Skeletal muscle satellite cell (primary cell): ENCODE data around the gene EMC1.
A peak's percentile ranks its signal among the peaks of the same experiment; 100 is the strongest.
"Not testable (repeated sequence)": the region's sequence is repeated elsewhere in the genome, so short reads cannot be mapped to it uniquely, and the experiment has no call there.

Experiments
- H3K27me3 ChIP-seq: 2 replicates; pipeline ENCODE4 v1.7.0; 2013; ENCODE audit warnings: low read length; ENCODE audit not compliant: control insufficient read depth, insufficient read depth
- H3K36me3 ChIP-seq: 2 replicates; pipeline ENCODE4 v1.7.0; 2013; ENCODE audit warnings: mild to moderate bottlenecking, control low read depth, low read length; ENCODE audit not compliant: insufficient read depth
- H3K4me1 ChIP-seq: 2 replicates; pipeline ENCODE4 v1.7.0; 2013; ENCODE audit warnings: low read length; ENCODE audit not compliant: control insufficient read depth, insufficient read depth
- H3K4me2 ChIP-seq: 2 replicates; pipeline ENCODE4 v1.7.0; 2013; ENCODE audit warnings: mild to moderate bottlenecking, low read length
- H3K4me3 ChIP-seq: 2 replicates; pipeline ENCODE4 v1.7.0; 2013; ENCODE audit warnings: low read length
- H3K9ac ChIP-seq: 2 replicates; pipeline ENCODE4 v1.7.0; 2013; ENCODE audit warnings: mild to moderate bottlenecking, low read depth, low read length, moderate library complexity
- H3K9me3 ChIP-seq: replicated peaks from 2 replicates; pipeline ENCODE4 v1.7.0; 2013; ENCODE audit warnings: mild to moderate bottlenecking, control low read depth, low read length

EMC1 gene

GRCh38 chr1:19229229-19229628 lies 22.1 kb downstream of the EMC1 start:
- H3K9ac ChIP-seq, result no peak overlapping the region
- no peaks in the 10 kb centered on the region for H3K27me3 ChIP-seq
- no peak overlapping the region for H3K4me2 ChIP-seq
- no peaks in the 10 kb centered on the region for H3K9me3 ChIP-seq
- H3K4me1 ChIP-seq, result peaks cover 5% of the 10 kb centered on the region
- no peak overlapping the region for H3K4me3 ChIP-seq
- H3K36me3 ChIP-seq, result peaks cover 68% of the 10 kb centered on the region

GRCh38 chr1:19222979-19223824 lies 28.1 kb downstream of the EMC1 start:
- no peaks in the 10 kb centered on the region for H3K9me3 ChIP-seq
- H3K27me3 ChIP-seq, result no peaks in the 10 kb centered on the region
- H3K36me3 ChIP-seq, result peaks cover 81% of the 10 kb centered on the region
- no peak overlapping the region for H3K9ac ChIP-seq
- no peak overlapping the region for H3K4me3 ChIP-seq
- H3K4me1 ChIP-seq, result no peaks in the 10 kb centered on the region
- no peak overlapping the region for H3K4me2 ChIP-seq

- no peaks in the 10 kb centered on the region for H3K4me1 ChIP-seq
- H3K36me3 ChIP-seq, result peaks cover 87% of the 10 kb centered on the region
- no peak overlapping the region for H3K9ac ChIP-seq
- no peak overlapping the region for H3K4me3 ChIP-seq
- H3K4me2 ChIP-seq, result no peak overlapping the region
- no peaks in the 10 kb centered on the region for H3K27me3 ChIP-seq
- H3K9me3 ChIP-seq, result no peaks in the 10 kb centered on the region
Measured at GRCh38 chr1:19222573-19222972, 28.8 kb downstream of the EMC1 start.

- no peaks in the 10 kb centered on the region for H3K27me3 ChIP-seq
- H3K9me3 ChIP-seq, result no peaks in the 10 kb centered on the region
- H3K36me3 ChIP-seq, result peaks cover 79% of the 10 kb centered on the region
- no peaks in the 10 kb centered on the region for H3K4me1 ChIP-seq
- H3K4me2 ChIP-seq, result no peak overlapping the region
- H3K9ac ChIP-seq, result no peak overlapping the region
- no peak overlapping the region for H3K4me3 ChIP-seq
Measured at GRCh38 chr1:19220991-19221390, 30.3 kb downstream of the EMC1 start.

GRCh38 chr1:19220080-19220846 lies 31.1 kb downstream of the EMC1 start:
- Histone ChIP-seq H3K36me3 (peaks cover 81% of the 10 kb centered on the region), H3K9me3 (no peaks in the 10 kb centered on the region), H3K9ac (no peak overlapping the region), H3K27me3 (no peaks in the 10 kb centered on the region), H3K4me3 (no peak overlapping the region), H3K4me1 (no peaks in the 10 kb centered on the region), H3K4me2 (no peak overlapping the region)

- H3K4me3 ChIP-seq, result no peak overlapping the region
- no peaks in the 10 kb centered on the region for H3K9me3 ChIP-seq
- H3K4me2 ChIP-seq, result no peak overlapping the region
- H3K36me3 ChIP-seq, result peaks cover 80% of the 10 kb centered on the region
- H3K4me1 ChIP-seq, result no peaks in the 10 kb centered on the region
- no peaks in the 10 kb centered on the region for H3K27me3 ChIP-seq
- H3K9ac ChIP-seq, result no peak overlapping the region
Measured at GRCh38 chr1:19219451-19219850, 31.9 kb downstream of the EMC1 start.

- peaks cover 59% of the 10 kb centered on the region for H3K36me3 ChIP-seq
- not testable (repeated sequence) for H3K27me3 ChIP-seq, H3K4me1 ChIP-seq, H3K4me3 ChIP-seq, H3K9me3 ChIP-seq, H3K9ac ChIP-seq, H3K4me2 ChIP-seq
Measured at GRCh38 chr1:19216585-19216984, 34.7 kb downstream of the EMC1 start.

GRCh38 chr1:19213580-19213979 lies 37.7 kb downstream of the EMC1 start:
- Histone ChIP-seq H3K36me3 (peaks cover 29% of the 10 kb centered on the region), H3K27me3 (no peaks in the 10 kb centered on the region), H3K9ac (no peak overlapping the region), H3K4me1 (peaks cover 7% of the 10 kb centered on the region), H3K4me2 (no peak overlapping the region), H3K9me3 (no peaks in the 10 kb centered on the region), H3K4me3 (no peak overlapping the region)

GRCh38 chr1:19212167-19212566 lies 39.2 kb downstream of the EMC1 start:
- H3K27me3 ChIP-seq, result no peaks in the 10 kb centered on the region
- peaks cover 20% of the 10 kb centered on the region for H3K36me3 ChIP-seq
- H3K4me2 ChIP-seq, result no peak overlapping the region
- H3K4me3 ChIP-seq, result no peak overlapping the region
- peaks cover 14% of the 10 kb centered on the region for H3K4me1 ChIP-seq
- no peaks in the 10 kb centered on the region for H3K9me3 ChIP-seq
- no peak overlapping the region for H3K9ac ChIP-seq

DNA sequence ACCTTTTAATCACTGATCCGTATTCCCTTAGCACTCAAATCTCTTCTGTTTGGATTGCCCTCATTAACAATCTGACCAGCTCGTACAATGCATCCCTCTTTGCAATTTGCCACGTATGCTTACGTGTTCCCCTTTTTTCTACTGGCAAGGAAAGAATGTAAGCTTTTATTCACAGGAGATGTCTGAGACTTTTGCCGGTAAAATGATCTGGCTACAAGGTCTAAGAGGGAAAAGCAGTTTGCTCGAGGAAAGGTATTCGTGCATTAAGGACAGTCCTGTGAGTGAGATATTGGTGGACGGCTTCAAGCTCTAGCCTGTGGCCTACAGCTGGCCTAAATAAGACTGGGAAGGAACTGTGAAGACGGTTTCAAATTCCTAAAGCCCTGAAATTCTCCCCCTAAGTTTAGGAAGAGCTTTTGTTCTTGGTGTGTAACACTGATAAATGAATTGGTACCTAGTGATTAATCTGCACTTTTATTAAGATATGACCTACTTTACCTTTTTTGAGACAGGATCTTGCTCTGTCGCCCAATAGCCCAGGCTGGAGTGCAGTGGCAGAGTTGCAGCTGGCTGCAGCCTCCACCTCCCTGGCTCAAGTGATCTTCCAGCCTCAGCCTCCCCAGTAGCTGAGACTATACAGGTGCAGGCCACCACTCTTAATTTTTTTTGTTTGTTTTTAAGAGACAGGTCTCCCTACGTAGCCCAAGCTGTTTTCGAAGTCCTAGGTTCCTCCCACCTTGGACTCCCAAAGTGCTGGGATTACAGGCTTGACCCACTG lies 40.4 kb downstream of the EMC1 start:
- Histone ChIP-seq H3K4me1 (peaks cover 17% of the 10 kb centered on the region), H3K9me3 (no peaks in the 10 kb centered on the region)

DNA sequence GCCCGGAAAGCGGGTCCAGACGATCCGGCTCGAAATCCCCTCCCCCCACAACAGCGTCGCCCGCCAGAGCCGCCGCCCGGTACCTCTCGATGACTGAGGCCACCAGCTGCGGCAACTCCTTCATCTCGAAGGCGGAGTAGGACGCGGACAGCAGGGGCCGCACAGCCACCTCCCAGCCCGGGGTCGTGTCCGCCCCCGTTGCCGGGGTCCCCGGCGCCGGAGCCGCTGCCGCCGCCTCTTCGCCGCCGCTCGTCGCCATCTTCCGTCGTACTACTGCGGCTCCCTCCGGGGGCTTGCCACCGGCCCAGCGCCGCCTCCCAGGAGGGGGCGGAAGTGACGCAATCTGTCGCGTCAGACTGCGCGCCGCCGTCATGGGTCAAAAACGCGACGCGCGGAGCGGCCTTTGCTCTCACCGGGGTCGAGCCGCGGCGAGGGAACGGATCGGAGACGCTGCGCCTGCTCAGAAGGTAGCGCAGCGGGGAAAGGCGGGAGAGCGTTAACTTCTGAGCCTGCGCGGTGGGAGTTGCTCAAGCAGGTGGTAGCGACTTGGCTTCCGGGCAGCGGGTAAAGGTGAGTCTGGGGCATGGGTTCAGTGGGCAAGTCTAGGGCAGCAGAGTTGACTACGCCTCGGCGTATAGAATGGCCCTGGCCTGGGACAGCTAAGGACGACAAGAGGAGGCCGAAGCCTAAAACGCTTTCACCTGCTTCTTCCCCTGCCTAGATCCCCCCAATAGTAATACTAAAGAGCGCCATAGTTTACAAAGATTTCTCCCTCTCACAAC lies 41.1 kb downstream of the EMC1 start, which contains the start of gene UBR4:
TSS of gene UBR4 (minus strand) at position 277 of the 782 bp plus-strand sequence. CDS start at position 259, 18 bp downstream.
- Histone ChIP-seq H3K9me3 (no peaks in the 10 kb centered on the region), H3K4me1 (peaks cover 18% of the 10 kb centered on the region), H3K9ac (peak within 1 kb of the TSS; percentile 95), H3K36me3 (peaks cover 8% of the 10 kb centered on the region), H3K4me2 (peak within 1 kb of the TSS; percentile 92), H3K4me3 (peak within 1 kb of the TSS; percentile 87), H3K27me3 (no peaks in the 10 kb centered on the region)

More for the DNA sequence above, 40.4 kb downstream of the EMC1 start:
- Histone ChIP-seq H3K9ac (peak overlapping the region; percentile 95), H3K4me3 (peak overlapping the region; percentile 87), H3K36me3 (peaks cover 15% of the 10 kb centered on the region), H3K27me3 (no peaks in the 10 kb centered on the region), H3K4me2 (peak overlapping the region; percentile 92)
